Ishikawa (cell line): ENCODE measurements around the gene C2CD4D.
A peak's percentile ranks its signal among the peaks of the same experiment; 100 is the strongest.

Experiments used
- CEBPB ChIP-seq: IDR thresholded peaks from 2 replicates; pipeline ENCODE4 v1.6.1; 2012
- CREB1 ChIP-seq: IDR thresholded peaks from 2 replicates; pipeline ENCODE4 v1.6.1; 2012; ENCODE audit warnings: low read depth
- EGR1 ChIP-seq: IDR thresholded peaks from 2 replicates; pipeline ENCODE4 v1.6.1; 2012
- EP300 ChIP-seq: IDR thresholded peaks from 2 replicates; pipeline ENCODE4 v1.6.1; 2012; ENCODE audit warnings: borderline replicate concordance
- FOXM1 ChIP-seq: IDR thresholded peaks from 2 replicates; pipeline ENCODE4 v1.6.1; 2012; ENCODE audit warnings: low read depth, borderline replicate concordance
- NFIC ChIP-seq: IDR thresholded peaks from 2 replicates; pipeline ENCODE4 v1.6.1; 2012
- RAD21 ChIP-seq: IDR thresholded peaks from 2 replicates; pipeline ENCODE4 v1.6.1; 2012; ENCODE audit warnings: low read depth
- TAF1 ChIP-seq: IDR thresholded peaks from 2 replicates; pipeline ENCODE4 v1.6.1; 2012; ENCODE audit warnings: low read depth, mild to moderate bottlenecking
- TCF12 ChIP-seq: IDR thresholded peaks from 2 replicates; pipeline ENCODE4 v1.6.1; 2012; ENCODE audit warnings: low read depth
- TEAD4 ChIP-seq: IDR thresholded peaks from 2 replicates; pipeline ENCODE4 v1.6.1; 2012
- YY1 ChIP-seq: IDR thresholded peaks from 2 replicates; pipeline ENCODE4 v1.6.1; 2012; ENCODE audit warnings: low read depth
- ZBTB7A ChIP-seq: IDR thresholded peaks from 2 replicates; pipeline ENCODE4 v1.6.1; 2012; ENCODE audit warnings: low read depth
- TF ChIP-seq, protein P1 (sequence below): IDR thresholded peaks from 2 replicates; pipeline ENCODE4 v1.6.1; 2012
- TF ChIP-seq, protein P2 (sequence below): IDR thresholded peaks from 2 replicates; pipeline ENCODE4 v1.6.1; 2012; ENCODE audit warnings: low read depth, mild to moderate bottlenecking
- TF ChIP-seq, protein P3 (sequence below): IDR thresholded peaks from 2 replicates; pipeline ENCODE4 v1.6.1; 2012

The C2CD4D gene

DNA sequence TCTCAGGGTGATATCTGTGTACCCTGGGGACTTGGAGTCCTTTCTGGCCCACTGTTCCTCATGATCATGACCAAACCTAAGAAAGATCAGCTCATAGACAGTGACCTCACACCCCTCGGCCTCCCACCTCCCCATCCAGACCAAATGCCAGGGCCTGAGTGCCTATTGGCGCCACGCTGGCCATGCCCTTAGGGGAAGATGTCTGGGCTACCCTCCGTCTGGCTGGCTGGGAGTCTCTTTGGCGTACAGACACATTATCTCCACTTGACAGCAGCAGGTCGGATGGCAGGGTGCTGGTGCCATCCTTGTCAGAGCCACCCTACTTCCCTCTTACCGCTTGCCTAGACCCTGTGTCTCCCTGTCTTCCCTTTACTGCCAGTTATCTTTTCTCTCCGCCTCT lies 16.4 kb downstream of the C2CD4D start:
- TF ChIP-seq YY1, result no peak
- no peak for TF ChIP-seq CREB1
- TF ChIP-seq TCF12, result no peak
- no peak for TF ChIP-seq EP300
- TF ChIP-seq RAD21, result no peak
- TF ChIP-seq NFIC, result no peak

DNA sequence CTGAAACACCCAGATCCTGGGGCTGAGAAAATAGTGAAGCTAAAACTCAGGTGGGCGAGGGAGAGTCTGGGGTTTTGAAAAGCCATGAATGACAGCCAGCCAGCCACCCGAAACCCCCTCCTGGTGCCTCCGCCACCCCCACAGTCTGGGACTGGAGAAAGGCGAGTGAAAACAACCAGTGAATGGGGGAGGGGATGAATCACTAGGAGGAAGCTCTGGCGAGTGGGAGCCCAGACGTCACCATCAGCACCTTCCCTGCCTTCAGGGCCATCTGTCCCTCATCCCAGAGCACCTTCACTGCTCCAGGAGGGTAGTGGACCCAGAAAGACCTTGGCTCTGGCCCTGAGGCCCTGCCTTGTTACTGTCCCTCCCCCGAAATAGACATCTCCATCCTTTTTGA lies 17.2 kb downstream of the C2CD4D start:
- TF ChIP-seq ZBTB7A (no peak), YY1 (no peak), TCF12 (no peak), RAD21 (no peak), CREB1 (no peak), EGR1 (no peak), EP300 (no peak), FOXM1 (no peak), TEAD4 (no peak), CEBPB (no peak), TAF1 (no peak), NFIC (no peak)
- TF ChIP-seq, protein P1, sequence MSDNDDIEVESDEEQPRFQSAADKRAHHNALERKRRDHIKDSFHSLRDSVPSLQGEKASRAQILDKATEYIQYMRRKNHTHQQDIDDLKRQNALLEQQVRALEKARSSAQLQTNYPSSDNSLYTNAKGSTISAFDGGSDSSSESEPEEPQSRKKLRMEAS, result no peak
- TF ChIP-seq, protein P2, sequence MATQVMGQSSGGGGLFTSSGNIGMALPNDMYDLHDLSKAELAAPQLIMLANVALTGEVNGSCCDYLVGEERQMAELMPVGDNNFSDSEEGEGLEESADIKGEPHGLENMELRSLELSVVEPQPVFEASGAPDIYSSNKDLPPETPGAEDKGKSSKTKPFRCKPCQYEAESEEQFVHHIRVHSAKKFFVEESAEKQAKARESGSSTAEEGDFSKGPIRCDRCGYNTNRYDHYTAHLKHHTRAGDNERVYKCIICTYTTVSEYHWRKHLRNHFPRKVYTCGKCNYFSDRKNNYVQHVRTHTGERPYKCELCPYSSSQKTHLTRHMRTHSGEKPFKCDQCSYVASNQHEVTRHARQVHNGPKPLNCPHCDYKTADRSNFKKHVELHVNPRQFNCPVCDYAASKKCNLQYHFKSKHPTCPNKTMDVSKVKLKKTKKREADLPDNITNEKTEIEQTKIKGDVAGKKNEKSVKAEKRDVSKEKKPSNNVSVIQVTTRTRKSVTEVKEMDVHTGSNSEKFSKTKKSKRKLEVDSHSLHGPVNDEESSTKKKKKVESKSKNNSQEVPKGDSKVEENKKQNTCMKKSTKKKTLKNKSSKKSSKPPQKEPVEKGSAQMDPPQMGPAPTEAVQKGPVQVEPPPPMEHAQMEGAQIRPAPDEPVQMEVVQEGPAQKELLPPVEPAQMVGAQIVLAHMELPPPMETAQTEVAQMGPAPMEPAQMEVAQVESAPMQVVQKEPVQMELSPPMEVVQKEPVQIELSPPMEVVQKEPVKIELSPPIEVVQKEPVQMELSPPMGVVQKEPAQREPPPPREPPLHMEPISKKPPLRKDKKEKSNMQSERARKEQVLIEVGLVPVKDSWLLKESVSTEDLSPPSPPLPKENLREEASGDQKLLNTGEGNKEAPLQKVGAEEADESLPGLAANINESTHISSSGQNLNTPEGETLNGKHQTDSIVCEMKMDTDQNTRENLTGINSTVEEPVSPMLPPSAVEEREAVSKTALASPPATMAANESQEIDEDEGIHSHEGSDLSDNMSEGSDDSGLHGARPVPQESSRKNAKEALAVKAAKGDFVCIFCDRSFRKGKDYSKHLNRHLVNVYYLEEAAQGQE, result no peak
- TF ChIP-seq, protein P3, sequence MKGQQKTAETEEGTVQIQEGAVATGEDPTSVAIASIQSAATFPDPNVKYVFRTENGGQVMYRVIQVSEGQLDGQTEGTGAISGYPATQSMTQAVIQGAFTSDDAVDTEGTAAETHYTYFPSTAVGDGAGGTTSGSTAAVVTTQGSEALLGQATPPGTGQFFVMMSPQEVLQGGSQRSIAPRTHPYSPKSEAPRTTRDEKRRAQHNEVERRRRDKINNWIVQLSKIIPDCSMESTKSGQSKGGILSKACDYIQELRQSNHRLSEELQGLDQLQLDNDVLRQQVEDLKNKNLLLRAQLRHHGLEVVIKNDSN, result no peak

DNA sequence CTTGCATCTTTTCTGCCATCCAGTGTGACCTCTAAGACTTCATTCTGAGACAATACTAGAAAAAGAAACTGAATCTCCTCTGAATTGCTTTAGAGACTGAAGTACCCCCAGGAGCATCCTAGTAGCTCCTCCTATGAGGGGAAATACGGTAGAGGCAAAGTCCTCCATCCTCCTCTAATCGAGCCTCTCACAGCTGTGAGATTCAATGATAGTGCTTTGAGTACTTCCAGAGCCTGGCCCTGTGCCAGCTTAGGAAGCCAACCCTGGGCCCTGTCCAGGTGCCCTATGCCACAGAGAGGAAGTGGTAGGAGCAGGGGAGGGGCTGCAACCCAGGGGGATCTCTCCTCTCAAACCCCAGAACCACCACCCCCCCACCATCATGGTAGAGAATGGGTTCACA lies 18.7 kb downstream of the C2CD4D start:
- TF ChIP-seq TEAD4 (no peak), NFIC (peak; percentile 37; the same call in 1 of the 2 replicates), CREB1 (no peak)

DNA sequence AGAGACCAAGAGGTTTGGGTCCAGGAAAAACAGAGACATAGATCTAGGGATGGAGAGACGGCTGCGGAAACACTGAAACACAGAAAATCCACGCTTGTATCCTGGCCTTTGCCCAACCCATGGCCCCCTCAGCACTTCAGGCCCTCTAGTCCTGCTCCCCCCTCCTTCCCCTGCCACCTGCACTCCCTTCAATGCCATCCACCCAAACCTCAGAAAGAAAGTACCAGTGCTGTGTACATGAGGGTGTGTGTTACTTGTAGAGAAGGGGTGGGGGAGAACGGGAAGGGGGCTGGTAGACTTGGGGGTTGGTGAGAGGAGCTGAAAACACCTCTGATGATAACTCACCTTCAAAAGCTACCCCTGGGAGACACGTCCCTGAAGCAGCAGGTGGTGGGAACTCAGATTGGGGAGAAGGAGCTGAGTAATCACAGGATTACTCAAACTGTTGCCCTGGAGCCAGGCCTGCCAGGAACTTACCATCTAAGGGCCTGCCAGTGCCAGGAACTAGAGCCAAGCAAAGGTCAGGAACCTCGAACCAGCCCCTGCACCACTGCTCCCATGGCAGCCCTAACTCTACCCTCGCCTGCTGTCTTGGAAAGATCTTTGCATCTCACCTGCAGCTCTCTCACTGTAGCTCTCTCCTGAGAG lies 19.5 kb downstream of the C2CD4D start:
- TF ChIP-seq FOXM1 (no peak), TAF1 (no peak)
- TF ChIP-seq, protein P1, result no peak
- TF ChIP-seq, protein P2, result no peak

DNA sequence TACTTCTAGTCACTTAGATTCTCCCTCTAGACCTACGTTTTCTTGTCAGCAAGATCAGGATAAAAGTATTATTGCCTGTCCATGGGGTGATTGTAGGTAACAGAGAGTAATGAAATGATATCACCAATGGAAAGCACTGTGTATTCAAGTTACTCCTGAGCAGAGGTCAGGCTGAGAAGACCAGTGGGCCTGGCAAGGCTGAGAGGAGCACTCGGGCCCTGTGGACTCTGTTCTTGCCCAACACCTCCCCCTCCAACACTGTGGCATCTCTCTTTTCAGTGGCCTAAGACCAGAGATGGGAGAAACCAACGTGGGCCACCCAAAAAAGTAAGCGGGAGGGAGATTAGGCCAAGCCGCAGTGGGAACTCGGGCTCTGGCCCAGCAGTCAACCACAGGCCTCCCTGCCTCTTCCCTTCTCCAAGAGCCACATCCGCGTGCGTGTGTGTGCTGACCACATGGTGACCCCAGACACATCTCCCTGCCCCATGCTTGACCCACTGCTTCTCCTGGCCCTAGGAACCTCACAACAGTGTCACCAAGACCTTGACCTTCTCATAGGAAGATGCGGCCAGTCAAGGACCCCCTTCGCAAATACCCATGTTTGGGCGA lies 20.3 kb downstream of the C2CD4D start:
- no peak for TF ChIP-seq FOXM1
- no peak for TF ChIP-seq EP300
- TF ChIP-seq EGR1, result no peak
- TF ChIP-seq, protein P1, result no peak
- no peak for TF ChIP-seq TCF12
- TF ChIP-seq TAF1, result no peak
- TF ChIP-seq, protein P3, result no peak
- no peak for TF ChIP-seq TEAD4
- TF ChIP-seq ZBTB7A, result no peak
- TF ChIP-seq NFIC, result no peak
- no peak for TF ChIP-seq RAD21
- TF ChIP-seq CEBPB, result no peak
- TF ChIP-seq, protein P2, result no peak
- no peak for TF ChIP-seq CREB1
- no peak for TF ChIP-seq YY1
